ENCODE measurements around the gene ALPK3.

DNA sequence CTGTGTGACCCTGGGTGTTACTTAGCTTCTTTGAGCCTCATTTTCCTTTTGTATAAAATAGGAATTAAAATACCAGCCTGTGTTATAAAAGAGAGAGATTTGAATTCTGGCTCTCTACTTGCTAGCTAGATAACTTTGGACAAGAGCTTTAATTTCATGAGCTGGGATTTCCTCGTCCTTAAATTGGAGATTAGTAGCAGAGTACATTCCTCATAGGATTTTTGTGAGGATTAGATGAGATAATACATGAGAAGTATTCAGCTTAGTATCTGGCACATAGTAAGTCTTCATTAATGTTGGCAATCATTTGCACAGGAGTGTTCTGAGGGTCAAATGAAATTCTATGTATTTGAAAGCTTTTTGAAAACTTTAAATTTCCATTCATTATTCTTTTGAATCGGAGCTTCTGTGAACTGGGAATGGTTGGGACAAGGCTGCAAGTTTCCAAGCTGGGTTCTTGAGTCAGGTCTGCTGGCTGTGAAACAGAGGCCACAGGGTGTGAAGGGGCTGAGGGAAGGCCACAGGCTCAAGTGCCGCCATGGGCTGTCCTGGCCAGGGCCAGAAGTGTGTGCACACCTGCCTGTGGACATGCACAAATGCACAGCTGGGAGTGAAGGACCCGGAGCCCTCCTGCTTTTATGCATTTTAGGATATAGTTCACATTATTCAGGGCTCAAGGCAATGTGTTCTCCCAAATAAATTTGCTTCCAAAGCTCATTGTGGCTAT lies 17.2 kb downstream of the ALPK3 start:
- no peak for TF ChIP-seq POLR2A (IDR thresholded peaks at IDR 0.05; ENCODE audit: borderline replicate concordance, extremely low read depth, insufficient read depth, insufficient read length)
- no peak for TF ChIP-seq JUND (IDR thresholded peaks at IDR 0.05)
- TF ChIP-seq, protein P1, sequence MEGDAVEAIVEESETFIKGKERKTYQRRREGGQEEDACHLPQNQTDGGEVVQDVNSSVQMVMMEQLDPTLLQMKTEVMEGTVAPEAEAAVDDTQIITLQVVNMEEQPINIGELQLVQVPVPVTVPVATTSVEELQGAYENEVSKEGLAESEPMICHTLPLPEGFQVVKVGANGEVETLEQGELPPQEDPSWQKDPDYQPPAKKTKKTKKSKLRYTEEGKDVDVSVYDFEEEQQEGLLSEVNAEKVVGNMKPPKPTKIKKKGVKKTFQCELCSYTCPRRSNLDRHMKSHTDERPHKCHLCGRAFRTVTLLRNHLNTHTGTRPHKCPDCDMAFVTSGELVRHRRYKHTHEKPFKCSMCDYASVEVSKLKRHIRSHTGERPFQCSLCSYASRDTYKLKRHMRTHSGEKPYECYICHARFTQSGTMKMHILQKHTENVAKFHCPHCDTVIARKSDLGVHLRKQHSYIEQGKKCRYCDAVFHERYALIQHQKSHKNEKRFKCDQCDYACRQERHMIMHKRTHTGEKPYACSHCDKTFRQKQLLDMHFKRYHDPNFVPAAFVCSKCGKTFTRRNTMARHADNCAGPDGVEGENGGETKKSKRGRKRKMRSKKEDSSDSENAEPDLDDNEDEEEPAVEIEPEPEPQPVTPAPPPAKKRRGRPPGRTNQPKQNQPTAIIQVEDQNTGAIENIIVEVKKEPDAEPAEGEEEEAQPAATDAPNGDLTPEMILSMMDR (IDR thresholded peaks at IDR 0.05 in 2 of 3, conservative IDR thresholded peaks at IDR 0.05 in 1 of 3; ENCODE audit: borderline replicate concordance in 1 of 3, insufficient read depth in 1 of 3, low read depth in 2 of 3, low read length in 2 of 3): no peak
